ENCODE results near the gene GABRD. TPM values are rescaled to one million over a fixed set of nuclear protein-coding genes. Genes with fewer than 3 reads are reported as not detected.

Gene GABRD
- total RNA-seq, 1 experiment from 2014 or later, result 15.6 TPM

- no TSS peak for BruUV-seq (replicated peaks)
- Histone ChIP-seq H3K36me3 (ENCODE audit: control insufficient read depth in 1 of 2, insufficient read depth in 2 of 2, low read length in 2 of 2) (peaks cover 9 to 26% of the 10 kb centered on the region in 2 experiments; a peak in 3 of 4 replicates), H2AFZ (ENCODE audit: low read depth, low read length, poor library complexity, severe bottlenecking) (no peak overlapping the region), H3K4me2 (ENCODE audit: low read length) (no peak overlapping the region), H3K27ac (ENCODE audit: low read depth, low read length) (no peak overlapping the region), H3K9me2 (ENCODE audit: insufficient read depth) (no peaks in the 10 kb centered on the region), H3K79me2 (ENCODE audit: insufficient read depth, low read length) (peaks cover 5% of the 10 kb centered on the region; the same call in 1 of the 2 replicates), H3K9ac (ENCODE audit: low read length) (no peak overlapping the region), H4K20me1 (ENCODE audit: insufficient read depth) (no peaks in the 10 kb centered on the region), H3K9me3 (ENCODE audit: control insufficient read depth in 1 of 2, insufficient read depth in 1 of 2, low read depth in 1 of 2, low read length in 2 of 2) (peaks cover 0 to 9% of the 10 kb centered on the region in 2 experiments; a peak in 2 of 4 replicates), H3K27me3 (ENCODE audit: insufficient read depth, low read length) (no peaks in the 10 kb centered on the region), H3K4me1 (ENCODE audit: control insufficient read depth in 1 of 2, insufficient read depth in 2 of 2, low read length in 2 of 2) (peaks cover 0 to 10% of the 10 kb centered on the region in 2 experiments; a peak in 2 of 4 replicates), H3K4me3 (replicated peaks in 1 of 2; ENCODE audit: low read depth in 1 of 2, low read length in 2 of 2) (no peak overlapping the region)
- DNase-seq (ENCODE audit: low read depth, low spot score) (no peak), ATAC-seq (no peak)
- TF ChIP-seq SRF (IDR thresholded peaks at IDR 0.05; ENCODE audit: low read depth), result no peak
- no peak for TF ChIP-seq FOSL1 (IDR thresholded peaks at IDR 0.05; ENCODE audit: low read depth)
- TF ChIP-seq SP1 (IDR thresholded peaks at IDR 0.05; ENCODE audit: low read depth), result no peak
- TF ChIP-seq YY1 (IDR thresholded peaks at IDR 0.05; ENCODE audit: extremely low read depth, insufficient replicate concordance, low read depth, low read length), result no peak
- TF ChIP-seq EZH2 (IDR thresholded peaks at IDR 0.05), result no peak
- TF ChIP-seq CBX3 (IDR thresholded peaks at IDR 0.05; ENCODE audit: low read depth), result no peak
- no peak for TF ChIP-seq ELF1 (IDR thresholded peaks at IDR 0.05; ENCODE audit: borderline replicate concordance, low read depth)
- no peak for TF ChIP-seq POLR2AphosphoS5 (IDR thresholded peaks at IDR 0.05; ENCODE audit: low read depth, low read length)
- TF ChIP-seq ZFX (IDR thresholded peaks at IDR 0.05), result no peak
- no peak for TF ChIP-seq TCF7L2 (IDR thresholded peaks at IDR 0.05; ENCODE audit: borderline replicate concordance, extremely low read depth, insufficient read depth, insufficient read length)
- no peak for TF ChIP-seq JUND (IDR thresholded peaks at IDR 0.05)
- TF ChIP-seq CEBPB (IDR thresholded peaks at IDR 0.05; ENCODE audit: low read depth), result no peak
- ChIA-PET RAD21 (ENCODE audit: low non-redundant PET in 1 of 2, low total read pairs in 2 of 2, uncharacterized antibody in 2 of 2, unreplicated experiment in 2 of 2) (no interaction called here), POLR2A (no interaction called here), CTCF (no interaction called here)
- intact Hi-C loops (cut with micrococcal nuclease), result no loop called here
Measured at GRCh38 chr1:2060535-2060934, 41.4 kb downstream of the GABRD start.
